HepG2 (cell line): ENCODE measurements around the gene EMID1. TPM values are rescaled to one million over a fixed set of nuclear protein-coding genes. Genes with fewer than 3 reads are reported as not detected.

Experiments used
- ADNP ChIP-seq: sonication (generic); formaldehyde crosslinking; IDR thresholded peaks from 2 replicates; pipeline ENCODE4 v1.4.0; 2020; ENCODE audit warnings: missing genetic modification reagents
- ARNTL ChIP-seq: sonication (generic); formaldehyde crosslinking; IDR thresholded peaks from 2 replicates; pipeline ENCODE4 v1.4.0; 2020; ENCODE audit warnings: mild to moderate bottlenecking, missing genetic modification reagents
- ATF7 ChIP-seq, 2 experiments: fragments of 450-650 bp in 1 of 2; sonication (generic) in 1 of 2; formaldehyde crosslinking in 1 of 2; IDR thresholded peaks; 2 replicates each; pipeline versions ENCODE4 v1.4.0 to v1.6.1; 2016 to 2020; ENCODE audit warnings: antibody characterized with exemption in 1 of 2, mild to moderate bottlenecking in 1 of 2, missing genetic modification reagents in 1 of 2
- MBD4 ChIP-seq: IDR thresholded peaks from 2 replicates; pipeline ENCODE4 v1.6.1; 2012; ENCODE audit warnings: low read length, inconsistent platforms, borderline replicate concordance
- MIER3 ChIP-seq: IDR thresholded peaks from 2 replicates; pipeline ENCODE4 v1.6.1; 2016; ENCODE audit warnings: missing compliant biosample characterization, borderline replicate concordance
- REL ChIP-seq: sonication (generic); formaldehyde crosslinking; conservative IDR thresholded peaks from 2 replicates; pipeline ENCODE4 v1.8.0; 2022; ENCODE audit warnings: mild to moderate bottlenecking, missing genetic modification reagents, moderate library complexity
- SMYD3 ChIP-seq: sonication (generic); formaldehyde crosslinking; IDR thresholded peaks from 2 replicates; pipeline ENCODE4 v1.8.1; 2023; ENCODE audit warnings: mild to moderate bottlenecking, missing genetic modification reagents
- TEAD3 ChIP-seq: optimal IDR thresholded peaks from 2 replicates; pipeline ENCODE3; 2016; ENCODE audit warnings: borderline replicate concordance
- XBP1 ChIP-seq: sonication (generic); formaldehyde crosslinking; IDR thresholded peaks from 2 replicates; pipeline ENCODE4 v1.5.0; 2020; ENCODE audit warnings: missing genetic modification reagents
- XRCC5 ChIP-seq: fragments of 200-400 bp; formaldehyde crosslinking; optimal IDR thresholded peaks from 2 replicates; pipeline ENCODE3; 2017; ENCODE audit warnings: mild to moderate bottlenecking, low read length
- ZC3H13 ChIP-seq: sonication (generic); formaldehyde crosslinking; IDR thresholded peaks from 2 replicates; pipeline ENCODE4 v1.8.1; 2023; ENCODE audit warnings: mild to moderate bottlenecking, missing genetic modification reagents, moderate library complexity
- ZFAT ChIP-seq: sonication (generic); formaldehyde crosslinking; conservative IDR thresholded peaks from 2 replicates; pipeline ENCODE4 v1.8.1; 2023; ENCODE audit warnings: missing genetic modification reagents, inconsistent platforms
- ZFP36L1 ChIP-seq: sonication (generic); formaldehyde crosslinking; IDR thresholded peaks from 2 replicates; pipeline ENCODE4 v1.8.0; 2022; ENCODE audit warnings: mild to moderate bottlenecking, missing genetic modification reagents, moderate library complexity
- ZNF224 ChIP-seq: sonication (generic); formaldehyde crosslinking; IDR thresholded peaks from 2 replicates; pipeline ENCODE4 v1.5.0; 2020; ENCODE audit warnings: mild to moderate bottlenecking, missing genetic modification reagents
- ZNF577 ChIP-seq: sonication (generic); formaldehyde crosslinking; IDR thresholded peaks from 2 replicates; pipeline ENCODE4 v1.4.0; 2020; ENCODE audit warnings: mild to moderate bottlenecking, low read depth, missing genetic modification reagents, borderline replicate concordance
- ZNF75D ChIP-seq: sonication (generic); formaldehyde crosslinking; IDR thresholded peaks from 2 replicates; pipeline ENCODE4 v1.8.1; 2023; ENCODE audit warnings: missing genetic modification reagents, mild to moderate bottlenecking, borderline replicate concordance
- ZSCAN5A ChIP-seq: sonication (generic); formaldehyde crosslinking; IDR thresholded peaks from 2 replicates; pipeline ENCODE4 v1.8.0; 2022; ENCODE audit warnings: mild to moderate bottlenecking, missing genetic modification reagents, borderline replicate concordance
- polyA plus RNA-seq, 8 experiments: library from polyadenylated mRNA; depleted of rRNA in 3 of 8; stranded (reverse) in 7 of 8; unstranded in 1 of 8; fragments of >200 nt; fragmentation: Illumina TruSeq in 4 of 8; extraction: Trizol in 4 of 8; gene quantifications; 2 replicates each; pipeline versions ENCODE4 v1.2.1 to v1.2.3, GENCODE V29; 2011 to 2016; ENCODE audit warnings: low read depth in 4 of 8, missing spikeins in 1 of 8, mixed read lengths in 1 of 8; ENCODE audit not compliant: insufficient read depth in 1 of 8
- total RNA-seq, 5 experiments: library from RNA; depleted of rRNA; stranded (reverse); fragments of >200 nt; fragmentation: Illumina TruSeq; extraction: Trizol; gene quantifications; 2 replicates each; pipeline ENCODE4 v1.2.3, GENCODE V29; 2016; ENCODE audit warnings: low read depth in 1 of 5
- TF ChIP-seq, protein P1 (sequence below): IDR thresholded peaks from 2 replicates; pipeline ENCODE4 v1.6.1; 2016; ENCODE audit warnings: missing biosample characterization, missing genetic modification reagents, low read depth
- TF ChIP-seq, protein P2 (sequence below): sonication (generic); formaldehyde crosslinking; conservative IDR thresholded peaks from 2 replicates; pipeline ENCODE4 v1.4.0; 2020; ENCODE audit warnings: mild to moderate bottlenecking, missing genetic modification reagents, moderate library complexity
- TF ChIP-seq, protein P3 (sequence below): sonication (generic); formaldehyde crosslinking; IDR thresholded peaks from 2 replicates; pipeline ENCODE4 v1.4.0; 2020; ENCODE audit warnings: mild to moderate bottlenecking, missing genetic modification reagents, borderline replicate concordance

Gene EMID1
- total and polyA plus RNA-seq, 2 of the 13 experiments (the other 11 are each of a cell fraction or from before 2014, with no cell fraction given), result 0.45 to 0.82 TPM

GRCh38 chr22:29306175-29306834, 100.6 kb downstream of the EMID1 start, which contains the start of gene GAS2L1 (continued):
- TF ChIP-seq, protein P1, sequence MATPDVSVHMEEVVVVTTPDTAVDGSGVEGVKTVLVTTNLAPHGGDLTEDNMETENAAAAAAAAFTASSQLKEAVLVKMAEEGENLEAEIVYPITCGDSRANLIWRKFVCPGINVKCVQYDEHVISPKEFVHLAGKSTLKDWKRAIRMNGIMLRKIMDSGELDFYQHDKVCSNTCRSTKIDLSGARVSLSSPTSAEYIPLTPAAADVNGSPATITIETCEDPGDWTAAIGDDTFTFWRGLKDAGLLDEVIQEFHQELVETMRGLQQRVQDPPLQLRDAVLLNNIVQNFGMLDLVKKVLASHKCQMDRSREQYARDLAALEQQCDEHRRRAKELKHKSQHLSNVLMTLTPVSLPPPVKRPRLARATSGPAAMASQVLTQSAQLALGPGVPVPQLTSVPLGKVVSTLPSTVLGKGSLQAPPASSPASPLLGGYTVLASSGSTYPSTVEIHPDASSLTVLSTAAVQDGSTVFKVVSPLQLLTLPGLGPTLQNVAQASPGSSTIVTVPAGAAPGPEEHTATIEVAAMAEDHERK (CRISPR knock-in tag), result no peak
- TF ChIP-seq ZFP36L1 (CRISPR knock-in tag), result no peak
- TF ChIP-seq ZNF224 (CRISPR knock-in tag), result no peak
- no peak for TF ChIP-seq SMYD3 (CRISPR knock-in tag)
- no peak for TF ChIP-seq TEAD3 (CRISPR knock-in tag)
- no peak for TF ChIP-seq MIER3
- peak; percentile 21; the same call in 1 of the 2 replicates for TF ChIP-seq ADNP
- no peak for TF ChIP-seq XBP1 (CRISPR knock-in tag)
- no peak for TF ChIP-seq MBD4
- TF ChIP-seq REL, result no peak
- TF ChIP-seq, protein P2, sequence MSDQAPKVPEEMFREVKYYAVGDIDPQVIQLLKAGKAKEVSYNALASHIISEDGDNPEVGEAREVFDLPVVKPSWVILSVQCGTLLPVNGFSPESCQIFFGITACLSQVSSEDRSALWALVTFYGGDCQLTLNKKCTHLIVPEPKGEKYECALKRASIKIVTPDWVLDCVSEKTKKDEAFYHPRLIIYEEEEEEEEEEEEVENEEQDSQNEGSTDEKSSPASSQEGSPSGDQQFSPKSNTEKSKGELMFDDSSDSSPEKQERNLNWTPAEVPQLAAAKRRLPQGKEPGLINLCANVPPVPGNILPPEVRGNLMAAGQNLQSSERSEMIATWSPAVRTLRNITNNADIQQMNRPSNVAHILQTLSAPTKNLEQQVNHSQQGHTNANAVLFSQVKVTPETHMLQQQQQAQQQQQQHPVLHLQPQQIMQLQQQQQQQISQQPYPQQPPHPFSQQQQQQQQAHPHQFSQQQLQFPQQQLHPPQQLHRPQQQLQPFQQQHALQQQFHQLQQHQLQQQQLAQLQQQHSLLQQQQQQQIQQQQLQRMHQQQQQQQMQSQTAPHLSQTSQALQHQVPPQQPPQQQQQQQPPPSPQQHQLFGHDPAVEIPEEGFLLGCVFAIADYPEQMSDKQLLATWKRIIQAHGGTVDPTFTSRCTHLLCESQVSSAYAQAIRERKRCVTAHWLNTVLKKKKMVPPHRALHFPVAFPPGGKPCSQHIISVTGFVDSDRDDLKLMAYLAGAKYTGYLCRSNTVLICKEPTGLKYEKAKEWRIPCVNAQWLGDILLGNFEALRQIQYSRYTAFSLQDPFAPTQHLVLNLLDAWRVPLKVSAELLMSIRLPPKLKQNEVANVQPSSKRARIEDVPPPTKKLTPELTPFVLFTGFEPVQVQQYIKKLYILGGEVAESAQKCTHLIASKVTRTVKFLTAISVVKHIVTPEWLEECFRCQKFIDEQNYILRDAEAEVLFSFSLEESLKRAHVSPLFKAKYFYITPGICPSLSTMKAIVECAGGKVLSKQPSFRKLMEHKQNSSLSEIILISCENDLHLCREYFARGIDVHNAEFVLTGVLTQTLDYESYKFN (CRISPR knock-in tag), result peak; percentile 28
- TF ChIP-seq ZC3H13 (CRISPR knock-in tag), result no peak
- no peak for TF ChIP-seq ZNF75D (CRISPR knock-in tag)
- TF ChIP-seq, protein P3, sequence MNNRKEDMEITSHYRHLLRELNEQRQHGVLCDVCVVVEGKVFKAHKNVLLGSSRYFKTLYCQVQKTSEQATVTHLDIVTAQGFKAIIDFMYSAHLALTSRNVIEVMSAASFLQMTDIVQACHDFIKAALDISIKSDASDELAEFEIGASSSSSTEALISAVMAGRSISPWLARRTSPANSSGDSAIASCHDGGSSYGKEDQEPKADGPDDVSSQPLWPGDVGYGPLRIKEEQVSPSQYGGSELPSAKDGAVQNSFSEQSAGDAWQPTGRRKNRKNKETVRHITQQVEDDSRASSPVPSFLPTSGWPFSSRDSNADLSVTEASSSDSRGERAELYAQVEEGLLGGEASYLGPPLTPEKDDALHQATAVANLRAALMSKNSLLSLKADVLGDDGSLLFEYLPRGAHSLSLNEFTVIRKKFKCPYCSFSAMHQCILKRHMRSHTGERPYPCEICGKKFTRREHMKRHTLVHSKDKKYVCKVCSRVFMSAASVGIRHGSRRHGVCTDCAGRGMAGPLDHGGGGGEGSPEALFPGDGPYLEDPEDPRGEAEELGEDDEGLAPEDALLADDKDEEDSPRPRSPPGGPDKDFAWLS (CRISPR knock-in tag), result no peak
- TF ChIP-seq XRCC5, result peak; percentile 90
- TF ChIP-seq ARNTL (CRISPR knock-in tag), result no peak
- no peak for TF ChIP-seq ATF7 (IDR thresholded peaks at IDR 0.05)
- no peak for TF ChIP-seq ATF7 (CRISPR knock-in tag; IDR thresholded peaks at IDR 0.05)
- no peak for TF ChIP-seq ZFAT (CRISPR knock-in tag)
- no peak for TF ChIP-seq ZSCAN5A (CRISPR knock-in tag)
- TF ChIP-seq ZNF577 (CRISPR knock-in tag), result no peak
